Right lobe of liver (tissue), 4 donors: Measurements from ENCODE around the gene OPCML.

Experiments used
- CTCF ChIP-seq, 4 donors: fragments of 200-600 bp in 3 of 4; fragments of 450-650 bp in 1 of 4; IDR thresholded peaks; one replicate each; pipeline versions ENCODE4 v1.5.1 to v1.8.0; 2016 to 2022; ENCODE audit warnings: antibody characterized with exemption in 4 of 4, mild to moderate bottlenecking in 2 of 4
- POLR2A ChIP-seq: fragments of 450-650 bp; IDR thresholded peaks from one replicate; pipeline ENCODE4 v1.6.1; 2017; ENCODE audit warnings: antibody characterized with exemption, mild to moderate bottlenecking
- donor health status: DM: no; HTN: no; CAD: no.
- donor health status: DM: no; HTN: no; CAD: no.
- donor health status: DM: no; HTN: yes; CAD: no.

GRCh38 chr11:133243832-133244231, 288.5 kb downstream of the OPCML start:
- no peak for TF ChIP-seq POLR2A
- no peak for TF ChIP-seq CTCF (IDR thresholded peaks at IDR 0.05)
